Upper lobe of left lung (tissue), 4 donors: ENCODE measurements around the gene ATP6V1G3.

Experiments
- POLR2A ChIP-seq, 4 donors: fragments of 450-650 bp; IDR thresholded peaks; one replicate each; pipeline ENCODE4 v1.5.1; 2016 to 2017; ENCODE audit warnings: antibody characterized with exemption in 4 of 4, mild to moderate bottlenecking in 2 of 4
- POLR2AphosphoS5 ChIP-seq, 2 donors: sonication (generic); formaldehyde crosslinking; IDR thresholded peaks; one replicate each; pipeline ENCODE4 v1.5.1; 2017; ENCODE audit warnings: antibody characterized with exemption in 2 of 2

GRCh38 chr1:198498103-198498385 is 42.4 kb downstream of the ATP6V1G3 start:
- TF ChIP-seq POLR2AphosphoS5 (IDR thresholded peaks at IDR 0.05) (no peak), POLR2A (IDR thresholded peaks at IDR 0.05) (no peak)
